IMR-90 (cell line): ENCODE data around the gene ARMH3. TPM values are rescaled to one million over a fixed set of nuclear protein-coding genes. Genes with fewer than 3 reads are reported as not detected.

Experiments
- ATAC-seq: fragments of 200-7000 bp; cut with Tn5 transposase; 2 replicates; pipeline ENCODE4 v1.9.1; 2020; ENCODE audit warnings: low read depth, mild to moderate bottlenecking, moderate library complexity
- BruUV-seq: library from RNA; stranded (reverse); fragments of 400-500 nt; replicated peaks from 2 replicates; lab custom pipeline; 2021; lab: Mats Ljungman, UMichigan
- CTCF ChIA-PET: fragments of 300-600 bp; formaldehyde crosslinking; extraction: SDS; loops from one replicate; lab custom pipeline; 2021; ENCODE audit warnings: antibody characterized with exemption; lab: Yijun Ruan, JAX
- POLR2A ChIA-PET: fragments of 300-600 bp; sonication (Branson Sonifier 250); formaldehyde crosslinking; loops from one replicate; lab custom pipeline; 2022; ENCODE audit warnings: antibody characterized with exemption; ENCODE audit not compliant: unreplicated experiment; lab: Charles Lee
- DNase-seq: peaks from one replicate; pipeline ENCODE4 v3.0.0; 2013
- H2AFZ ChIP-seq: replicated peaks from 2 replicates; pipeline ENCODE3; 2013; ENCODE audit warnings: low read length, mild to moderate bottlenecking; ENCODE audit not compliant: poor library complexity
- H2AK5ac ChIP-seq: 2 replicates; pipeline ENCODE4 v1.6.1; 2013; ENCODE audit warnings: low read depth, low read length, inconsistent platforms
- H2AK9ac ChIP-seq: replicated peaks from 2 replicates; pipeline ENCODE3; 2013; ENCODE audit warnings: mild to moderate bottlenecking, low read depth, low read length, moderate library complexity; ENCODE audit not compliant: poor library complexity
- H2BK120ac ChIP-seq: 2 replicates; pipeline ENCODE4 v1.6.1; 2013; ENCODE audit warnings: low read depth, low read length, inconsistent platforms
- H2BK15ac ChIP-seq: 3 replicates; pipeline ENCODE4 v1.6.1; 2013; ENCODE audit warnings: low read depth, low read length, inconsistent platforms
- H2BK20ac ChIP-seq: 2 replicates; pipeline ENCODE4 v1.6.1; 2013; ENCODE audit warnings: low read depth, mild to moderate bottlenecking, inconsistent platforms, low read length, moderate library complexity
- H2BK5ac ChIP-seq: 2 replicates; pipeline ENCODE4 v1.6.1; 2013; ENCODE audit warnings: mild to moderate bottlenecking, low read depth, low read length, inconsistent platforms; ENCODE audit not compliant: poor library complexity, severe bottlenecking
- H3K14ac ChIP-seq: replicated peaks from 2 replicates; pipeline ENCODE4 v1.6.1; 2013; ENCODE audit warnings: low read depth, low read length, inconsistent platforms
- H3K18ac ChIP-seq: 2 replicates; pipeline ENCODE4 v1.6.1; 2013; ENCODE audit warnings: low read depth, low read length, control low read depth
- H3K23ac ChIP-seq: 2 replicates; pipeline ENCODE4 v1.6.1; 2013; ENCODE audit warnings: low read depth, low read length, inconsistent platforms
- H3K27ac ChIP-seq: 2 replicates; pipeline ENCODE4 v1.5.1; 2013; ENCODE audit warnings: mild to moderate bottlenecking, control low read depth, low read length; ENCODE audit not compliant: insufficient read depth
- H3K27me3 ChIP-seq: 2 replicates; pipeline ENCODE4 v1.6.1; 2013; ENCODE audit warnings: low read length; ENCODE audit not compliant: control insufficient read depth, insufficient read depth
- H3K36me3 ChIP-seq: 2 replicates; pipeline ENCODE4 v1.6.1; 2013; ENCODE audit warnings: low read length, mixed read lengths; ENCODE audit not compliant: control insufficient read depth, insufficient read depth
- H3K4ac ChIP-seq: 2 replicates; pipeline ENCODE4 v1.6.1; 2013; ENCODE audit warnings: low read depth, low read length, inconsistent platforms
- H3K4me1 ChIP-seq: 2 replicates; pipeline ENCODE4 v1.6.1; 2013; ENCODE audit warnings: low read length, mixed read lengths; ENCODE audit not compliant: control insufficient read depth, insufficient read depth
- H3K4me2 ChIP-seq: 2 replicates; pipeline ENCODE4 v1.6.1; 2013; ENCODE audit warnings: low read depth, mild to moderate bottlenecking, control low read depth, low read length, moderate library complexity
- H3K4me3 ChIP-seq: 2 replicates; pipeline ENCODE4 v1.5.1; 2013; ENCODE audit warnings: low read depth, mild to moderate bottlenecking, control low read depth, low read length, moderate library complexity; ENCODE audit not compliant: insufficient read depth
- H3K56ac ChIP-seq: 2 replicates; pipeline ENCODE4 v1.6.1; 2013; ENCODE audit warnings: low read length, inconsistent platforms; ENCODE audit not compliant: insufficient read depth; ENCODE audit errors: extremely low read depth
- H3K79me1 ChIP-seq, 2 experiments: 2 replicates each; pipeline ENCODE4 v1.6.1; 2013; ENCODE audit warnings: low read length in 2 of 2, inconsistent platforms in 1 of 2, low read depth in 1 of 2
- H3K9ac ChIP-seq: 2 replicates; pipeline ENCODE4 v1.6.1; 2013; ENCODE audit warnings: low read depth, low read length, control low read depth
- H3K9me1 ChIP-seq: 2 replicates; pipeline ENCODE4 v1.6.1; 2013; ENCODE audit warnings: low read length, inconsistent platforms; ENCODE audit not compliant: insufficient read depth
- H3K9me3 ChIP-seq: 2 replicates; pipeline ENCODE4 v1.6.1; 2013; ENCODE audit warnings: low read length; ENCODE audit not compliant: control insufficient read depth, insufficient read depth
- H4K20me1 ChIP-seq: 2 replicates; pipeline ENCODE4 v1.6.1; 2013; ENCODE audit warnings: low read length, inconsistent platforms; ENCODE audit not compliant: insufficient read depth
- H4K5ac ChIP-seq: 2 replicates; pipeline ENCODE4 v1.6.1; 2013; ENCODE audit warnings: mild to moderate bottlenecking, low read depth, low read length, control low read depth
- H4K8ac ChIP-seq, 2 experiments: 2 replicates each; pipeline ENCODE4 v1.6.1; 2013; ENCODE audit warnings: low read depth in 2 of 2, low read length in 2 of 2, control low read depth in 1 of 2, inconsistent platforms in 1 of 2
- H4K91ac ChIP-seq: 2 replicates; pipeline ENCODE4 v1.6.1; 2013; ENCODE audit warnings: low read depth, low read length, inconsistent platforms; ENCODE audit not compliant: insufficient read depth
- BHLHE40 ChIP-seq: fragments of 150-350 bp; IDR thresholded peaks from 2 replicates; pipeline ENCODE4 v1.6.1; 2016; ENCODE audit warnings: mild to moderate bottlenecking, low read depth, low read length
- CHD1 ChIP-seq: IDR thresholded peaks from 2 replicates; pipeline ENCODE4 v1.6.1; 2012; ENCODE audit warnings: low read depth, low read length, improper control_type of control experiment
- FOS ChIP-seq: fragments of 150-350 bp; IDR thresholded peaks from 2 replicates; pipeline ENCODE4 v1.6.1; 2016; ENCODE audit warnings: low read depth, low read length
- MXI1 ChIP-seq: IDR thresholded peaks from 2 replicates; pipeline ENCODE4 v1.6.1; 2012; ENCODE audit warnings: low read depth, mild to moderate bottlenecking, low read length, moderate library complexity, borderline replicate concordance
- WGBS, 2 experiments: methylation state at CpG; one replicate each; pipeline versions ENCODE4 v1.1.5 to v1.1.7; 2013; ENCODE audit warnings: missing lambda C conversion rate in 2 of 2; ENCODE audit not compliant: insufficient read length in 1 of 2; ENCODE audit errors: extremely low coverage in 2 of 2; 5-methylcytosine and 5-hydroxymethylcytosine counted together
- dilution Hi-C: fragments of 300-500 bp; cut with HindIII; formaldehyde crosslinking; loops from one replicate; pipeline ENCODE4 v1.14.3; 2018; ENCODE audit warnings: low sequenced_read_pairs; ENCODE audit not compliant: unreplicated experiment
- in situ Hi-C: fragments of 300-500 bp; cut with MboI; formaldehyde crosslinking; loops from 3 replicates; pipeline ENCODE4 v1.14.3; 2019; ENCODE audit warnings: low sequenced_read_pairs, inconsistent platforms, mixed read lengths
- intact Hi-C: fragments of 100-400 bp; cut with micrococcal nuclease; formaldehyde crosslinking; loops from 2 replicates; pipeline ENCODE4 v1.10.0; 2022
- polyA plus RNA-seq, 3 experiments: library from polyadenylated mRNA; depleted of rRNA; stranded (reverse); fragments of >200 nt; gene quantifications; 2 replicates each; pipeline ENCODE4 v1.2.3, GENCODE V29; 2012; ENCODE audit warnings: low replicate concordance in 1 of 3
- total RNA-seq: library from RNA; depleted of rRNA; stranded (reverse); fragments of >200 nt; gene quantifications from 2 replicates; pipeline ENCODE4 v1.2.3, GENCODE V29; 2012

The ARMH3 gene
- total and polyA plus RNA-seq, 2 of the 4 experiments (the other 2 are of a cell fraction): 12.1 to 13.1 TPM

GRCh38 chr10:101897633-101898032 lies 158.3 kb downstream of the ARMH3 start:
- Histone ChIP-seq H2AK9ac (no peak overlapping the region), H3K27ac (no peak overlapping the region), H3K4me2 (peak overlapping the region; percentile 48; the same call in 1 of the 2 replicates), H3K23ac (no peak overlapping the region), H4K91ac (no peak overlapping the region), H4K8ac (no peak overlapping the region), H2BK5ac (no peak overlapping the region), H3K79me1 (peaks cover 2 to 15% of the 10 kb centered on the region in 2 experiments; a peak in 3 of 4 replicates), H3K9ac (no peak overlapping the region), H2AFZ (no peak overlapping the region), H3K14ac (no peak overlapping the region), H2BK15ac (no peak overlapping the region), H2AK5ac (no peak overlapping the region), H3K9me1 (peaks cover 4% of the 10 kb centered on the region), H2BK20ac (no peak overlapping the region), H4K5ac (no peak overlapping the region), H3K9me3 (no peaks in the 10 kb centered on the region), H4K20me1 (peaks cover 12% of the 10 kb centered on the region), H3K4ac (no peak overlapping the region), H3K36me3 (peaks cover 1% of the 10 kb centered on the region; the same call in 1 of the 2 replicates), H2BK120ac (no peak overlapping the region), H3K4me1 (peaks cover 9% of the 10 kb centered on the region), H3K18ac (no peak overlapping the region), H3K4me3 (no peak overlapping the region), H3K56ac (no peak overlapping the region), H3K27me3 (no peaks in the 10 kb centered on the region)
- ATAC-seq (peak; percentile 96), DNase-seq (peak; percentile 75)
- BruUV-seq: no TSS peak
- dilution Hi-C loops: no loop called here
- TF ChIP-seq BHLHE40 (no peak), FOS (peak; percentile 28; the same call in 1 of the 2 replicates), MXI1 (no peak), CHD1 (no peak)
- intact Hi-C loops: no loop called here
- ChIA-PET POLR2A (no interaction called here), CTCF (interaction anchor here (0.6 to 2.7 kb wide), 4 partner anchors 13 to 112 kb away, joined by 3 to 8 read pairs (median 6); no protein-coding TSS in a partner anchor)
- WGBS, 2 experiments: no CpG with 5 or more reads among the region's 4 CpGs
- in situ Hi-C loops: no loop called here
